SU-DHL-6 (cell line): ENCODE results near the gene AJM1.
"Not testable (repeated sequence)": the region's sequence is repeated elsewhere in the genome, so short reads cannot be mapped to it uniquely, and the experiment has no call there.

Experiments
- H2AFZ ChIP-seq: fragments of 200-600 bp; sonication (generic); 2 replicates; pipeline ENCODE4 v1.6.1; 2014; ENCODE audit warnings: low read depth, mild to moderate bottlenecking, moderate library complexity, mixed read lengths, antibody characterized with exemption, low read length; ENCODE audit not compliant: severe bottlenecking
- H3F3A ChIP-seq: fragments of 200-600 bp; shearing (Covaris generic); 2 replicates; pipeline ENCODE4 v1.6.0; 2016; ENCODE audit warnings: antibody characterized with exemption, mild to moderate bottlenecking; ENCODE audit not compliant: insufficient read depth
- H3K27ac ChIP-seq: fragments of 200-600 bp; sonication (generic); 2 replicates; pipeline ENCODE4 v1.5.1; 2016; ENCODE audit warnings: low read depth, mild to moderate bottlenecking, low read length, moderate library complexity, mixed read lengths
- H3K27me3 ChIP-seq: fragments of 200-600 bp; sonication (generic), shearing (Covaris generic); 2 replicates; pipeline ENCODE4 v1.6.0; 2014; ENCODE audit warnings: mild to moderate bottlenecking, low read length
- H3K36me3 ChIP-seq: fragments of 200-600 bp; sonication (generic); 2 replicates; pipeline ENCODE4 v1.6.1; 2014; ENCODE audit warnings: mild to moderate bottlenecking, low read length, mixed read lengths
- H3K4me2 ChIP-seq: fragments of 300-600, 200-600 bp; shearing (Covaris generic), sonication (generic); 2 replicates; pipeline ENCODE4 v1.6.0; 2014; ENCODE audit warnings: low read length, low read depth, mild to moderate bottlenecking; ENCODE audit not compliant: poor library complexity, severe bottlenecking
- H3K4me3 ChIP-seq: fragments of 200-600 bp; sonication (generic); 2 replicates; pipeline ENCODE4 v1.5.1; 2014; ENCODE audit warnings: antibody characterized with exemption, low read length, mild to moderate bottlenecking, mixed read lengths; ENCODE audit not compliant: insufficient read depth, poor library complexity, severe bottlenecking
- H3K79me2 ChIP-seq: fragments of 200-600 bp; sonication (generic); 2 replicates; pipeline ENCODE4 v1.6.1; 2014; ENCODE audit warnings: mild to moderate bottlenecking, low read length, moderate library complexity; ENCODE audit not compliant: insufficient read depth
- H3K9ac ChIP-seq: fragments of 200-600 bp; sonication (generic); 2 replicates; pipeline ENCODE4 v1.7.0; 2014; ENCODE audit warnings: mild to moderate bottlenecking, low read length
- H3K9me2 ChIP-seq: fragments of 200-600 bp; sonication (generic); replicated peaks from 2 replicates; pipeline ENCODE4 v1.6.1; 2014; ENCODE audit warnings: low read length; ENCODE audit not compliant: insufficient read depth
- H3K9me3 ChIP-seq: fragments of 200-600 bp; sonication (generic); 2 replicates; pipeline ENCODE4 v1.6.1; 2014; ENCODE audit warnings: low read length, mixed read lengths; ENCODE audit not compliant: insufficient read depth
- H4K20me1 ChIP-seq: fragments of 200-600 bp; sonication (generic); 2 replicates; pipeline ENCODE4 v1.6.1; 2014; ENCODE audit warnings: low read depth, mild to moderate bottlenecking, antibody characterized with exemption, low read length, moderate library complexity, mixed read lengths
- CTCF ChIP-seq: fragments of 200-600 bp; sonication (generic); IDR thresholded peaks from one replicate; pipeline ENCODE4 v1.5.1; 2017; ENCODE audit warnings: antibody characterized with exemption, mild to moderate bottlenecking, low read length, moderate library complexity; ENCODE audit not compliant: insufficient read depth, poor library complexity, severe bottlenecking
- EZH2phosphoT487 ChIP-seq: fragments of 200-600 bp; sonication (generic), shearing (Covaris generic); conservative IDR thresholded peaks from 2 replicates; pipeline ENCODE4 v1.6.1; 2018; ENCODE audit warnings: mild to moderate bottlenecking, antibody characterized with exemption, low read length, moderate library complexity, mixed read lengths

AJM1 gene

GRCh38 chr9:136835162-136835931 lies 6.9 kb upstream of the AJM1 start:
- Histone ChIP-seq H3K9ac (no peak overlapping the region), H2AFZ (no peak overlapping the region), H3K79me2 (no peaks in the 10 kb centered on the region), H3K4me3 (no peak overlapping the region), H3K27me3 (no peaks in the 10 kb centered on the region), H3K9me3 (no peaks in the 10 kb centered on the region), H3K27ac (no peak overlapping the region), H3K36me3 (no peaks in the 10 kb centered on the region), H3F3A (no peaks in the 10 kb centered on the region), H3K4me2 (no peak overlapping the region), H4K20me1 (no peaks in the 10 kb centered on the region), H3K9me2 (no peaks in the 10 kb centered on the region)
- no peak for TF ChIP-seq EZH2phosphoT487
- TF ChIP-seq CTCF: no peak

GRCh38 chr9:136835932-136836904 lies 6.1 kb upstream of the AJM1 start:
- Histone ChIP-seq H3K27ac (no peak overlapping the region), H2AFZ (no peak overlapping the region), H3K79me2 (no peaks in the 10 kb centered on the region), H3K9me2 (no peaks in the 10 kb centered on the region), H3K4me2 (no peak overlapping the region), H3K36me3 (no peaks in the 10 kb centered on the region), H3K27me3 (no peaks in the 10 kb centered on the region), H3K9me3 (no peaks in the 10 kb centered on the region), H4K20me1 (no peaks in the 10 kb centered on the region), H3K9ac (no peak overlapping the region), H3F3A (no peaks in the 10 kb centered on the region), H3K4me3 (no peak overlapping the region)
- TF ChIP-seq EZH2phosphoT487 (no peak), CTCF (no peak)

- TF ChIP-seq CTCF (no peak), EZH2phosphoT487 (no peak)
Observed at GRCh38 chr9:136837146-136837855, 5.0 kb upstream of the AJM1 start.

GRCh38 chr9:136837856-136838277 lies 4.4 kb upstream of the AJM1 start:
- H3F3A ChIP-seq: not testable (repeated sequence)

More at GRCh38 chr9:136837146-136837855, 5.0 kb upstream of the AJM1 start:
- Histone ChIP-seq H3K27ac (no peak overlapping the region), H3K79me2 (no peaks in the 10 kb centered on the region), H3K27me3 (no peaks in the 10 kb centered on the region), H3K9ac (no peak overlapping the region), H3F3A (no peaks in the 10 kb centered on the region; the same call in 1 of the 2 replicates), H3K4me3 (no peak overlapping the region), H3K9me3 (no peaks in the 10 kb centered on the region), H3K9me2 (no peaks in the 10 kb centered on the region), H2AFZ (no peak overlapping the region), H3K4me2 (no peak overlapping the region), H4K20me1 (no peaks in the 10 kb centered on the region), H3K36me3 (no peaks in the 10 kb centered on the region)

More at GRCh38 chr9:136837856-136838277, 4.4 kb upstream of the AJM1 start:
- H3K9me3 ChIP-seq, H3K27me3 ChIP-seq, H4K20me1 ChIP-seq, H3K9me2 ChIP-seq, H3K9ac ChIP-seq, H3K4me3 ChIP-seq, H3K79me2 ChIP-seq, H3K36me3 ChIP-seq, H3K27ac ChIP-seq, H3K4me2 ChIP-seq, H2AFZ ChIP-seq: not testable (repeated sequence)
